Measurements from ENCODE around the gene AGBL1. TPM values are rescaled to one million over a fixed set of nuclear protein-coding genes. Genes with fewer than 3 reads are reported as not detected.

AGBL1 gene
- total RNA-seq, 1 experiment from 2014 or later = not detected

DNA sequence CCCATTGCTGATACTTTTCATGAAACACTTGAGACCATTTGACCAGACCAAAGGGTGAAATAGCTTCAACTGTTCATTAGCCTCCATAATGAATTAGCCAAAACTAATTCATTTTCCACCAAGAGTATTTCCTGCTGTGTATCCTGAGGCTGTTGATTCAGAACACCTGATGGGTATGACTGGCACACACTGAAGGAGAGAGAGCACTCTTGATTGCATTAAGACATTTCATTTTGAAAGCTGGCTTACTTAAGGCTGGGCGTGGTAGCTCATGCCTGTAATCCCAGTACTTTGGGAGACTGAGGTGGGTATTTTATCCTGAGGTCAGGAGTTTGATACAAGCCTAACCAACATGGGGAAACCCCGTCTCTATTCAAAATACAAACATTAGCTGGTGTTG lies 175.6 kb downstream of the AGBL1 start:
- no peak overlapping the region for H3K4me3 ChIP-seq
- H3K79me2 ChIP-seq (ENCODE audit: low read depth) = no peaks in the 10 kb centered on the region
- no peak for DNase-seq
- no peaks in the 10 kb centered on the region for H3F3A ChIP-seq (ENCODE audit: insufficient read depth, low read depth)
- H3K27me3 ChIP-seq (ENCODE audit: insufficient read depth, low read depth) = no peaks in the 10 kb centered on the region
- ChIA-PET POLR2A (ENCODE audit: unreplicated experiment) (no interaction called here), CTCF (no interaction called here)
- H2AFZ ChIP-seq = no peak overlapping the region
- no peaks in the 10 kb centered on the region for H3K9me3 ChIP-seq (ENCODE audit: insufficient read depth, low read depth)
- intact Hi-C loops (cut with micrococcal nuclease; ENCODE audit: unreplicated experiment) = no loop called here
- H3K4me1 ChIP-seq (replicated peaks; ENCODE audit: insufficient read depth) = no peaks in the 10 kb centered on the region
- no peak overlapping the region for H3K27ac ChIP-seq
- no peaks in the 10 kb centered on the region for H3K36me3 ChIP-seq (ENCODE audit: low read depth)
- no TSS peak for BruUV-seq (replicated peaks)
- H4K20me1 ChIP-seq (ENCODE audit: insufficient read depth) = no peaks in the 10 kb centered on the region
- H3K9me2 ChIP-seq (ENCODE audit: insufficient read depth) = no peaks in the 10 kb centered on the region
- TF ChIP-seq CTCF (conservative IDR thresholded peaks at IDR 0.05) (no peak), EZH2 (IDR thresholded peaks at IDR 0.05; ENCODE audit: low read depth) (no peak)
- no peak overlapping the region for H3K4me2 ChIP-seq

DNA sequence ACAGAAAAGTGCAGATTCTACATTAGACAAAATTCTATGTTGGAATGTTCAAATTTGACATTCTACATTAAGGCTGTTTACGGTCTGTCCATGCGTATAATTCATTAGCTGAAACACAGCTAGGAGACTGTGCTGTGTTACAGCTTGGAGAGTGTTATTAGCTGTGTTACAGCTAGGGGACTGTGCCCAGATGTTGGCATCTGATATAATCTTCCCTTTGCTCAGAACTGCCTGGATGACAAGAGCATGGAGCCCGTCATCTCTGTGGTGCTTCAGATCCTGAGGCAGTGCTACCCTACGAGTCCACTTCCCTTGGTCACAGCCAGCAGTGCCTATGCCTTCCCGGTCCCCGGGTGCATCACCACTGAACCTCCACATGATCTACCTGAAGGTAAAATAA lies 177.0 kb downstream of the AGBL1 start:
- no peaks in the 10 kb centered on the region for H4K20me1 ChIP-seq (ENCODE audit: insufficient read depth)
- TF ChIP-seq CTCF (conservative IDR thresholded peaks at IDR 0.05) = no peak
- no peaks in the 10 kb centered on the region for H3K9me2 ChIP-seq (ENCODE audit: insufficient read depth)
- H3F3A ChIP-seq (ENCODE audit: insufficient read depth, low read depth) = no peaks in the 10 kb centered on the region
- H3K27me3 ChIP-seq (ENCODE audit: insufficient read depth, low read depth) = no peaks in the 10 kb centered on the region
- ChIA-PET POLR2A (ENCODE audit: unreplicated experiment) (no interaction called here), CTCF (no interaction called here)
- BruUV-seq (replicated peaks) = no TSS peak
- H3K36me3 ChIP-seq (ENCODE audit: low read depth) = no peaks in the 10 kb centered on the region
- intact Hi-C loops (cut with micrococcal nuclease; ENCODE audit: unreplicated experiment) = no loop called here
- H3K4me3 ChIP-seq = no peak overlapping the region
- no peak overlapping the region for H3K4me2 ChIP-seq
- H2AFZ ChIP-seq = no peak overlapping the region
- no peak for DNase-seq
- H3K27ac ChIP-seq = no peak overlapping the region
- H3K4me1 ChIP-seq (replicated peaks; ENCODE audit: insufficient read depth) = no peaks in the 10 kb centered on the region
- no peaks in the 10 kb centered on the region for H3K9me3 ChIP-seq (ENCODE audit: insufficient read depth, low read depth)
- no peaks in the 10 kb centered on the region for H3K79me2 ChIP-seq (ENCODE audit: low read depth)

DNA sequence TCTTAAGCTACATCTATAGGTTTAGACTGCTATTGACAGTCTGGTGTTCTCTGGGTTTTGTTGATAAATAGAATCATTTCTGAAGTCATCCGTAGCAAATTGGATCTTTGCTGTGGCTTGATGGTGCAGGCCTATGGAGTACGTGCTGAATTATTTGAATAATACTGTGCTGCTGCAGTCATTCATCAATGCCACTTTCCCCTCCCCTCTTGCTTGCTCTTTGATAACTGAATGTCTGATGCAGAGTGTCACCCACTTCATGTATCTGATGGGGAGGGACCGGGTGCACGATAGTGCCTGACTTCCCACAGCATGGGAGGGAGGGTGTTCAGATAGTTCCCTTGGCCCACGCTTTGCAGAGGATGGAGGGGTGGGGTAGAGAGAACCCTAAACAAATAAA lies 179.9 kb downstream of the AGBL1 start:
- no peak for DNase-seq
- no peaks in the 10 kb centered on the region for H3F3A ChIP-seq (ENCODE audit: insufficient read depth, low read depth)
- no peaks in the 10 kb centered on the region for H3K9me3 ChIP-seq (ENCODE audit: insufficient read depth, low read depth)
- no peak overlapping the region for H3K4me3 ChIP-seq
- H3K27me3 ChIP-seq (ENCODE audit: insufficient read depth, low read depth) = no peaks in the 10 kb centered on the region
- intact Hi-C loops (cut with micrococcal nuclease; ENCODE audit: unreplicated experiment) = no loop called here
- no peaks in the 10 kb centered on the region for H3K9me2 ChIP-seq (ENCODE audit: insufficient read depth)
- H2AFZ ChIP-seq = no peak overlapping the region
- H3K36me3 ChIP-seq (ENCODE audit: low read depth) = no peaks in the 10 kb centered on the region
- no TSS peak for BruUV-seq (replicated peaks)
- H3K4me2 ChIP-seq = no peak overlapping the region
- ChIA-PET CTCF (no interaction called here), POLR2A (ENCODE audit: unreplicated experiment) (no interaction called here)
- TF ChIP-seq EZH2 (IDR thresholded peaks at IDR 0.05; ENCODE audit: low read depth) (no peak), CTCF (conservative IDR thresholded peaks at IDR 0.05) (no peak)
- no peaks in the 10 kb centered on the region for H4K20me1 ChIP-seq (ENCODE audit: insufficient read depth)
- H3K27ac ChIP-seq = no peak overlapping the region
- no peaks in the 10 kb centered on the region for H3K79me2 ChIP-seq (ENCODE audit: low read depth)
- no peaks in the 10 kb centered on the region for H3K4me1 ChIP-seq (replicated peaks; ENCODE audit: insufficient read depth)

All from PC-9 (cell line).